ENCODE results near the gene HUWE1. TPM values are rescaled to one million over a fixed set of nuclear protein-coding genes. Genes with fewer than 3 reads are reported as not detected.

HUWE1 gene
- total RNA-seq, 4 donors from 2014 or later = 65.1 to 104 (median 84.7) TPM

- intact Hi-C loops (cut with DNase I; ENCODE audit: low total_unique reads) = no loop called here
- Histone ChIP-seq H3K27me3 (no peaks in the 10 kb centered on the region), H3K4me3 (no peak overlapping the region), H3K36me3 (no peaks in the 10 kb centered on the region), H3K27ac (no peak overlapping the region), H3K9me3 (no peaks in the 10 kb centered on the region), H3K4me1 (no peaks in the 10 kb centered on the region)
- in situ Hi-C loops (cut with MboI; ENCODE audit: low pct_ligation_motif_present in 1 of 4, low pct_unique_long_range_greater_than_20kb in 1 of 4, low sequenced_read_pairs in 3 of 4) = loop anchor here in 1 of 4 donors (25.0 kb wide), 1 partner anchor 172 kb away; no protein-coding TSS in a partner anchor
- no peak for DNase-seq
- 96% methylated on average over 2 of the region's 2 CpGs; no CpG with 5 or more reads in 1 of the 2 donors for WGBS, 2 donors (ENCODE audit: low coverage in 1 of 2)
- no peak for TF ChIP-seq CTCF (IDR thresholded peaks at IDR 0.05)
- no peak for TF ChIP-seq POLR2A (IDR thresholded peaks at IDR 0.05)
- TF ChIP-seq POLR2AphosphoS5 (IDR thresholded peaks at IDR 0.05) = no peak
- no peak for TF ChIP-seq EP300 (IDR thresholded peaks at IDR 0.05; ENCODE audit: low read depth)
Observed at GRCh38 chrX:53483838-53484405, 202.6 kb downstream of the HUWE1 start.

- no peak for TF ChIP-seq POLR2AphosphoS5 (IDR thresholded peaks at IDR 0.05)
- no peak for TF ChIP-seq CTCF (IDR thresholded peaks at IDR 0.05)
- no peak for TF ChIP-seq POLR2A (IDR thresholded peaks at IDR 0.05)
- no peak for TF ChIP-seq EP300 (IDR thresholded peaks at IDR 0.05; ENCODE audit: low read depth)
- Histone ChIP-seq H3K4me1 (no peaks in the 10 kb centered on the region), H3K9me3 (no peaks in the 10 kb centered on the region), H3K4me3 (no peak overlapping the region), H3K27ac (no peak overlapping the region), H3K36me3 (no peaks in the 10 kb centered on the region), H3K27me3 (no peaks in the 10 kb centered on the region)
- intact Hi-C loops (cut with DNase I; ENCODE audit: low total_unique reads) (no loop called here), in situ Hi-C loops (cut with MboI; ENCODE audit: low pct_ligation_motif_present in 1 of 4, low pct_unique_long_range_greater_than_20kb in 1 of 4, low sequenced_read_pairs in 3 of 4) (loop anchor here in 1 of 4 donors (25.0 kb wide), 1 partner anchor 171 kb away; no protein-coding TSS in a partner anchor)
- 64% methylated on average over 2 of the region's 2 CpGs; no CpG with 5 or more reads in 1 of the 2 donors for WGBS, 2 donors (ENCODE audit: low coverage in 1 of 2)
- no peak for DNase-seq
Observed at GRCh38 chrX:53483416-53483815, 203.1 kb downstream of the HUWE1 start.

Small RNA genes lying within 50 kb of the gene (small RNA-seq; reads per million reads assigned to genes)
- gene MIR98 = 125 to 548 (median 372) reads per million in 4 donors
- gene MIRLET7F2 = 303 to 594 (median 382) reads per million in 4 donors

Data from transverse colon (tissue), 4 donors.